ENCODE measurements around the gene PEAR1. TPM values are rescaled to one million over a fixed set of nuclear protein-coding genes. Genes with fewer than 3 reads are reported as not detected.

PEAR1 gene
- total RNA-seq, 1 donor from 2014 or later = 9.9 TPM

- Mint-ChIP-seq H3K4me1 (ENCODE audit: low read depth) (peaks cover 57% of the 10 kb centered on the region), H3K4me3 (ENCODE audit: unreplicated experiment) (peak overlapping the region; percentile 67), H3K9me3 (ENCODE audit: low read depth) (no peaks in the 10 kb centered on the region), H3K36me3 (ENCODE audit: low read depth) (no peaks in the 10 kb centered on the region), H3K27me3 (ENCODE audit: low read depth) (no peaks in the 10 kb centered on the region), H3K27ac (ENCODE audit: unreplicated experiment) (peak overlapping the region; percentile 93)
- TF ChIP-seq CTCF (IDR thresholded peaks at IDR 0.05) = no peak
- DNase-seq (ENCODE audit: low spot score) = peak; percentile 41
These were observed 483 bp downstream of the PEAR1 start for GRCh38 chr1:156894001-156894400.

- DNase-seq (ENCODE audit: low spot score) = peak; percentile 82
- Mint-ChIP-seq H3K36me3 (ENCODE audit: low read depth) (no peaks in the 10 kb centered on the region), H3K27me3 (ENCODE audit: low read depth) (no peaks in the 10 kb centered on the region), H3K4me3 (ENCODE audit: unreplicated experiment) (peak overlapping the region; percentile 67), H3K9me3 (ENCODE audit: low read depth) (no peaks in the 10 kb centered on the region), H3K4me1 (ENCODE audit: low read depth) (peaks cover 58% of the 10 kb centered on the region), H3K27ac (ENCODE audit: unreplicated experiment) (peak overlapping the region; percentile 93)
- TF ChIP-seq CTCF (IDR thresholded peaks at IDR 0.05) = no peak
These were observed 1.4 kb downstream of the PEAR1 start for GRCh38 chr1:156894711-156895454.

GRCh38 chr1:156895455-156895812 lies 1.9 kb downstream of the PEAR1 start:
- H3K9me3 Mint-ChIP-seq (ENCODE audit: low read depth) = no peaks in the 10 kb centered on the region
- TF ChIP-seq CTCF (IDR thresholded peaks at IDR 0.05) = no peak
- DNase-seq (ENCODE audit: low spot score) = no peak
- peak overlapping the region; percentile 93 for H3K27ac Mint-ChIP-seq (ENCODE audit: unreplicated experiment)
- no peaks in the 10 kb centered on the region for H3K27me3 Mint-ChIP-seq (ENCODE audit: low read depth)
- H3K4me1 Mint-ChIP-seq (ENCODE audit: low read depth) = peaks cover 58% of the 10 kb centered on the region
- no peaks in the 10 kb centered on the region for H3K36me3 Mint-ChIP-seq (ENCODE audit: low read depth)
- H3K4me3 Mint-ChIP-seq (ENCODE audit: unreplicated experiment) = peak overlapping the region; percentile 57

GRCh38 chr1:156895927-156896326 lies 2.4 kb downstream of the PEAR1 start:
- H3K27ac Mint-ChIP-seq (ENCODE audit: unreplicated experiment) = peak overlapping the region; percentile 93
- TF ChIP-seq CTCF (IDR thresholded peaks at IDR 0.05) = no peak
- peaks cover 58% of the 10 kb centered on the region for H3K4me1 Mint-ChIP-seq (ENCODE audit: low read depth)
- no peaks in the 10 kb centered on the region for H3K27me3 Mint-ChIP-seq (ENCODE audit: low read depth)
- H3K4me3 Mint-ChIP-seq (ENCODE audit: unreplicated experiment) = peak overlapping the region; percentile 2
- no peaks in the 10 kb centered on the region for H3K9me3 Mint-ChIP-seq (ENCODE audit: low read depth)
- H3K36me3 Mint-ChIP-seq (ENCODE audit: low read depth) = no peaks in the 10 kb centered on the region
- DNase-seq (ENCODE audit: low spot score) = peak; percentile 38

- H3K27me3 Mint-ChIP-seq (ENCODE audit: low read depth) = peaks cover 2% of the 10 kb centered on the region
- DNase-seq (ENCODE audit: low spot score) = peak; percentile 86
- H3K27ac Mint-ChIP-seq (ENCODE audit: unreplicated experiment) = peak overlapping the region; percentile 95
- peaks cover 61% of the 10 kb centered on the region for H3K4me1 Mint-ChIP-seq (ENCODE audit: low read depth)
- H3K9me3 Mint-ChIP-seq (ENCODE audit: low read depth) = no peaks in the 10 kb centered on the region
- H3K4me3 Mint-ChIP-seq (ENCODE audit: unreplicated experiment) = peak overlapping the region; percentile 21
- H3K36me3 Mint-ChIP-seq (ENCODE audit: low read depth) = no peaks in the 10 kb centered on the region
- no peak for TF ChIP-seq CTCF (IDR thresholded peaks at IDR 0.05)
These were observed 3.0 kb downstream of the PEAR1 start for GRCh38 chr1:156896490-156897033.
